DOHH2 (cell line): ENCODE data around the gene DAP.

ENCODE experiments used
- EZH2phosphoT487 ChIP-seq: fragments of 200-600 bp; sonication (generic); IDR thresholded peaks from 2 replicates; pipeline ENCODE4 v1.6.1; 2017; ENCODE audit warnings: borderline replicate concordance, mild to moderate bottlenecking, antibody characterized with exemption, low read length, moderate library complexity, mixed read lengths
- TF ChIP-seq, protein P1 (sequence below): fragments of 200-600 bp; sonication (generic); IDR thresholded peaks from one replicate; pipeline ENCODE4 v1.5.1; 2014; ENCODE audit warnings: antibody characterized with exemption, mild to moderate bottlenecking, low read depth, low read length; ENCODE audit not compliant: poor library complexity, severe bottlenecking

DNA sequence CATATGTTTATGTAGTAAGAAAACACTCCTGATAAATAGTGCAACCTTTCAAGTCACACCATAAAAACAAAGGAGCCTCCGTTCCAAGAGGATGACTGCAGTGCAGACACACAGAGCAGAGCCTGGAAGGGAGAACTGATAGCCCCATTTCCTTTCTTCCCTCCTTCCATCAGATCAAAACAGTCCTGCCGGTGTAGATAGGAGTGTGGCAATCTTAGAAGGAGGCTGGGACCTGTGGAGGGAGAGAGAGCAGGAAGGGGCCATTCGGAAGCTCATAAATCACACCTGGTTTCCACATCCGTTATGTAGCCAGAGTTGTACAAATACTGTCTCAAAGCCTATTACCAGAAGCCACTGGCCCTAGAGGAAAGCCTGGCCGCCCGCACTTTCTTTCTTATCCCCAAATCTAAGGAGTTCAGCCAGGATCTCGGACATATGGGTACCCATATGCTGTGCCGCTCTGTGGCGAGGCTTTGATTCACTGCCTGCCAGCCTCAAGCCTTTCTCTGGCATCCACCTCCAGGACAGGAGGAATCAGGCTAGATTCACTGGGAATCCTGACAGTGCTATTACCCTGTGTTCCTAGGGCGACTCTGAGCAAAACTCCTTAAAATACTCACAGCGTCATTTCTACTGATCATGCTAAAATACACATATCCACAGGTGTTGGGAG, 26.9 kb downstream of the DAP start:
- TF ChIP-seq, protein P1, sequence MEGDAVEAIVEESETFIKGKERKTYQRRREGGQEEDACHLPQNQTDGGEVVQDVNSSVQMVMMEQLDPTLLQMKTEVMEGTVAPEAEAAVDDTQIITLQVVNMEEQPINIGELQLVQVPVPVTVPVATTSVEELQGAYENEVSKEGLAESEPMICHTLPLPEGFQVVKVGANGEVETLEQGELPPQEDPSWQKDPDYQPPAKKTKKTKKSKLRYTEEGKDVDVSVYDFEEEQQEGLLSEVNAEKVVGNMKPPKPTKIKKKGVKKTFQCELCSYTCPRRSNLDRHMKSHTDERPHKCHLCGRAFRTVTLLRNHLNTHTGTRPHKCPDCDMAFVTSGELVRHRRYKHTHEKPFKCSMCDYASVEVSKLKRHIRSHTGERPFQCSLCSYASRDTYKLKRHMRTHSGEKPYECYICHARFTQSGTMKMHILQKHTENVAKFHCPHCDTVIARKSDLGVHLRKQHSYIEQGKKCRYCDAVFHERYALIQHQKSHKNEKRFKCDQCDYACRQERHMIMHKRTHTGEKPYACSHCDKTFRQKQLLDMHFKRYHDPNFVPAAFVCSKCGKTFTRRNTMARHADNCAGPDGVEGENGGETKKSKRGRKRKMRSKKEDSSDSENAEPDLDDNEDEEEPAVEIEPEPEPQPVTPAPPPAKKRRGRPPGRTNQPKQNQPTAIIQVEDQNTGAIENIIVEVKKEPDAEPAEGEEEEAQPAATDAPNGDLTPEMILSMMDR, result no peak
- no peak for TF ChIP-seq EZH2phosphoT487
